HG03280 (cell line): ENCODE results near the gene NCK1.
"Not testable (repeated sequence)": the region's sequence is repeated elsewhere in the genome, so short reads cannot be mapped to it uniquely, and the experiment has no call there.

ENCODE experiments used
- ATAC-seq: cut with Tn5 transposase; IDR thresholded peaks from one replicate; pipeline ENCODE4 v1.9.1; 2021; ENCODE audit warnings: mild to moderate bottlenecking, moderate library complexity; ENCODE audit not compliant: unreplicated experiment

NCK1 gene

GRCh38 chr3:136943436-136943835 lies 81.4 kb downstream of the NCK1 start:
- ATAC-seq: no peak

GRCh38 chr3:136946978-136947377 lies 85.0 kb downstream of the NCK1 start:
- no peak for ATAC-seq

DNA sequence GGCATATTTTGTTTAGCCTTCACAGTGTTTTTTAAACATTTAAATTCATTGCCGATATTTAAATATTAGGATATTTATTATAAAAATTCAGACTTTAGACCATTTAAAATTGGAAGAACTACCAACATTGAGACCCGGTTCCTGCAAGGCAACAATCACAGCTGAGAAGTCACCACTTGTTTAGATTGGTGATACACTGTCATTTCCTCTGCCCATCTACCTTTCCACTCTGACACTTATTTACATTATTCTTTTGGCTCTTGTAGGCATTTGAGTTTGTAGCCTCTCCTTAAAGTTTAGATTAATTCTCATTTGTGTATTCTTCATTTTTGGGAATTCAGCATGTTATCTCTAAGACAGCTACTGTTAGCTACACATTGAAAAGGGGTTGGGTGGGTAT lies 85.5 kb downstream of the NCK1 start:
- ATAC-seq: no peak

- ATAC-seq: no peak
Measured at GRCh38 chr3:136949146-136949545, 87.1 kb downstream of the NCK1 start.

- ATAC-seq: no peak
Measured at GRCh38 chr3:136949708-136950107, 87.7 kb downstream of the NCK1 start.

DNA sequence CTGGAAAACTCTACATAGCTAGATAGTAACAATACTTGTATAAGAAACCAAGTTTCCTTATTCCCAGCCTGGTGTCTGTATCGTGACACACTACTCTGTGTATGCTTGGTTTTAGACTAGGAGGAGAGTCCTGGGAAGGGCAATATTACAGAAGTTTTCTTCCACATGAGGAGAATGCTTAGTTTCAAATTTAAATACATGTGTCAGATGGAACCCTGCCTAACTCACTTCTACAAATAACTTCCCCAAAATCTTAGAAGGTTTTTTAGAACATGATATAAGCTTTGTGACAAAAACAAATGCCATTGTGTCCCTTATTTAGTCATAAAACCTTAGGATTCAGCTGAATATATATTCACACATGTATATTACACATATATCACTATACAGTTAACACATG lies 88.6 kb downstream of the NCK1 start:
- no peak for ATAC-seq

- no peak for ATAC-seq
Measured at GRCh38 chr3:136952292-136952691, 90.3 kb downstream of the NCK1 start.

DNA sequence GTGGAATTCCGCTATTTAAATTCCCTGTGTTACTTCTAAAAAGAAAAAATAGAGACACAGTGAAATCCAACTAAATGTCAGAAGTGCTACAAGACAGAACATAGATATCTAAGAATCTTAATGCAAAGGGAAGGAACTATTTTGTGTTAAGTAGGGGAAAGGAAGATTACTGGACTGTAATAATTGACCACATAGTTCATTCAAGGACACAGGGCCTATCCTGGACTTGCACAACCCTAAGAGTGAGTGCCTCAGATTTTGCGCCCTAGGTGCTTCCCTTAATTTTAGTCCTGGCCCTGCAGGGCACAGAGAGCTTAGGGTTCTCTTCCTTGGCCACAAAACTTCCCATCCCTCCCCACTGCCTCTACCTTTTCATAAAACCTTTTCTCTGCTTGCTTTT lies 92.2 kb downstream of the NCK1 start:
- ATAC-seq: no peak

DNA sequence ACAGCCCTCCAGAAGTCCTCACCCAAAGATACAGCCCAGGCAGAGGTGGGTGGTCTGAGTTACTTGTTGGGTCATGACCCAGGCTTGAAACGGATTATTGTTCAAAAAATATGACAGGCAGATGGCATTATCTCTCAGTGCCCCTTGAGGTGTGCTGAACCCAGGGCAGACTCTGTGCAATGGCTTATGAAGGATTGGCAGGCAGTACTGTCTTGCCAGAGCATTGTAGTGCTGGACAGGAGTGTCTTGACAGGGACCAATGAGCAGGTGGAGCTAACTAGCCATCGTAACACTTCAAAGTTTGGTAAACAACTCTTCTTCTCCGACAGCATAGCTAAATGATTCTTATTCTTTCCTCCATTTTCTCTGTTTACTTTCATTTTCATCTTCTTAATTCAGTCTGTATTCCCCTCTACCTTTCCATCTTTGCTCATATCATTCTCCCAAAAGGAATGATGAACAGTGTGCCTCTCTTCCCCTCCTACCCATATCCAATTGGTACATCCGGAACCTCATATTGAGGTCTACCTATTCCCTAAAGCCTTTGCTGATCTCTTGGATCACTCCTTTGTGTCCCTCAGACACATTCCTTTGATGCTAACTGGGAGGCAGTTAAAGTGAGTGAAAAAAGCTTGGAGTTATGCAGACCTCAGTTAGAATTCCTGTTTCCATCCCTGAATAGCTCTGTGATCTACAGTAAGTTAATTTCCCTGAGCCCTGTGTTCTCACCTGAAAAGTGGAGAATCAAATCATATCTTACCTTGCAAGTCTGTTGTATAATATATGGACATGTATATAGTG lies 93.2 kb downstream of the NCK1 start:
- ATAC-seq: no peak

DNA sequence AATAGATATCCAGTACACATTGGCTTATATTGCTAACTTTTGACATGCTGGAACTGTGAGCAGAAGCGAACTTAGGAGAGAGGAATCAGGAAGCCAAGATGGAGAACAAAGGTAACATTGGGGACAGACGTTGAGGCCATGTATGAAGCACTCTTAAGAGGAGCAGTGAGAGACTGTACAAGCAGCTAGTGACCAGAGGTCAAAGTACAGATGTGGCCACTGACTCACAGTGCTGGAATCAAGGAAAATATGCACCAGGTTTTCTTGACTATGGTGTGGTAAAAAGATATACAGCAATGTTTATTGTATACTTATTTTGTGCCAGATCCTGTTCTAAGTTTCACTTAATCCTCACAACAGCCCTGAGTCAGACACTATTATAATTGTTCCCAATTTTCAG lies 93.8 kb downstream of the NCK1 start:
- ATAC-seq: no peak

DNA sequence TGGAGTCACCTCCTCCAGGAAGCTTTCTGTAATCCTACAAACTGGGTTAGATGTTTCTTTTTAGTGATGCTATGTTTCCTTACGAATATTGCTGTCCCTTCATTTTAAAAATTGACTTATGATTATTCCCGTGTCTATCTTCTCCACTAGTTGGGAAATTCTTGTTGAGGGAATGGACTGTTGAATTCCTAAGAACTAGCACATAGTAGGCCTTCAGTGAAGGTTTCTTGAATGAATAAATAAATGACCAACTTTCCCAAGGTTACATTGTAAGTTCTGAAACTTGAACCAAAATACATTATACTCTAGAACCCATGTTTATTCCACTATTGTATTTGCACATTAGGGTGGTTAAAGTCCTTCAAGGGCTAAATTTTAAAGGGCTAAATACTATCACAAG lies 95.0 kb downstream of the NCK1 start:
- no peak for ATAC-seq

DNA sequence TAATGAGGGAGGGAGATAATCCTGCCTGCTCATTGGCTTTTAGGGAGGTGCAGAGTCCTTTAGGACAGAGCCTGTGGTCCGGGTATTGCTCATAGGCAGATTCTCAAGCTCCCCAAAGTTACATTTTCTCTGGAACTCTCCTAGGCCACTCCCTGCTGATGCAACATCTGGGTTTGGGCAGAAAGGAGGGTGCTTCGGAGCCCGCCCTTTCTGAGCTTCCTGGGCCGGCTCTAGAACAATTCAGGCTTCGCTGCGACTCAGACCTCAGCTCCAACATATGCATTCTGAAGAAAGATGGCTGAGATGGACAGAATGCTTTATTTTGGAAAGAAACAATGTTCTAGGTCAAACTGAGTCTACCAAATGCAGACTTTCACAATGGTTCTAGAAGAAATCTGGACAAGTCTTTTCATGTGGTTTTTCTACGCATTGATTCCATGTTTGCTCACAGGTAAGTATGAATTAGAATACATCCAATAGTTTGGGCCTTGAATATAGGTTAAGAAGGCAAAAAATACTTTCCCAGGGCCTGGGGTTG lies 95.8 kb downstream of the NCK1 start, which contains the start of gene IL20RB:
Gene IL20RB (plus strand): TSS at position 233 of the 538 bp plus-strand sequence. CDS start 131 bp downstream, at position 364.
- ATAC-seq: no peak

DNA sequence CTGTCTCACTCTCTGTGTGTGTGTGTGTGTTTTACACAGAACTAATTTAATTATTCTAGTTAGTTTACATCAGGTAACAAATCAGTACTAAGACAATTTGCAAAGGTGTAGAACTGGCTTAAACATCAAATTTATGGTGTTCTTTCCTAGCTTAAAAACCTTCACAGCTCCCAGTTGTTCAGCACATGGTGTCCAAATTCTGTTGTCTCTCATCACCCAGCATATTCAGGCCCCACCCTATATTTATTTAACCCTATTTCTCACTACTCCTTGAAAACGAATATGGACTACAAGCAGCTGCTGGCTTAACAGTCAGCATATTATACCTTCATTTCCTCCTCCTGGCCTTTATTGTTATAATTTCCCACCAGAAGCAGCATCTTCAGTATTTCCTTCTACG lies 96.9 kb downstream of the NCK1 start:
- ATAC-seq: no peak

DNA sequence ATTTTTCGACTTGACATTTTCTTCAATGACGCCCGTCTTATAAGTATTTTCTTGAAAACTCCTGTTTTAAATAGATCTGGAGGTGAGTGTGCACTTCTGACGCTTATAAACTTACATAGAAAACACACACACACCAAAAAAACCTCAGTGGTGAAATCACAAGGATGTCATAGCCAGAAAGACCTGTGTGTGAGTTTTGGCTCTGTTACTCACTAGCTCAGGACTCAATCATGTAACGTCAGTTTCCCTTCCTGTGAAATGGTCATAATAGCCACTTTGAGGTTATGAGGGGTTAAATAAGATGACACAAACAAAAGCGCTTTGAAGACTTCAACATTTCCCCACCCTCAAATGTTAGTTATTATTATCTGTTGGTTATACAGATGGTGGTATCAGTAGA lies 97.6 kb downstream of the NCK1 start:
- ATAC-seq: no peak

GRCh38 chr3:136960838-136961836 lies 99.1 kb downstream of the NCK1 start:
- ATAC-seq: no peak

- no peak for ATAC-seq
Measured at GRCh38 chr3:136962927-136963326, 100.9 kb downstream of the NCK1 start.

GRCh38 chr3:136969539-136969938 lies 107.5 kb downstream of the NCK1 start:
- ATAC-seq: not testable (repeated sequence)

GRCh38 chr3:136973352-136973751 lies 111.3 kb downstream of the NCK1 start:
- ATAC-seq: no peak

DNA sequence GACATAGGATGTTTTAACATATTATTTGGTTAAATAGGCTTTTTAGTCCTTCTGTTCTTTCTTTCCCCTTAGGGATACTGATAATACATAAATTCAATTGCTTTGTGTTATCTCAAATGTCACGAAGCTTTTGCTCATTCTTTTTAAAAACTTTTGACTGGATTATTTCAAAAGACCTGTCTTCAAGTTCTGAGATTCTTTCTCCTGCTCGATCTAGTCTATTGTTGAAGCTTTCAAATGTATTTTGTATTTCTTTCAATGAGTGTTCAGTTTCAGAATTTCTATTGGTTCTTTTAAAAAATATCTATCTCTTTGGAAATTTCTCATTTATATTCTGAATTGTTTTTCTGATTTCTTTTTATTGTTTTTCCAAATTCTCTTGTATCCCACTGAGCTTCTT lies 112.7 kb downstream of the NCK1 start:
- no peak for ATAC-seq

- ATAC-seq: no peak
Measured at GRCh38 chr3:136979204-136979603, 117.2 kb downstream of the NCK1 start.

- ATAC-seq: no peak
Measured at GRCh38 chr3:136979684-136980083, 117.7 kb downstream of the NCK1 start.
